ENCODE measurements around the gene RFPL2.

GRCh38 chr22:32204040-32204855 lies 625 bp downstream of the RFPL2 start:
- TF ChIP-seq, protein P1, sequence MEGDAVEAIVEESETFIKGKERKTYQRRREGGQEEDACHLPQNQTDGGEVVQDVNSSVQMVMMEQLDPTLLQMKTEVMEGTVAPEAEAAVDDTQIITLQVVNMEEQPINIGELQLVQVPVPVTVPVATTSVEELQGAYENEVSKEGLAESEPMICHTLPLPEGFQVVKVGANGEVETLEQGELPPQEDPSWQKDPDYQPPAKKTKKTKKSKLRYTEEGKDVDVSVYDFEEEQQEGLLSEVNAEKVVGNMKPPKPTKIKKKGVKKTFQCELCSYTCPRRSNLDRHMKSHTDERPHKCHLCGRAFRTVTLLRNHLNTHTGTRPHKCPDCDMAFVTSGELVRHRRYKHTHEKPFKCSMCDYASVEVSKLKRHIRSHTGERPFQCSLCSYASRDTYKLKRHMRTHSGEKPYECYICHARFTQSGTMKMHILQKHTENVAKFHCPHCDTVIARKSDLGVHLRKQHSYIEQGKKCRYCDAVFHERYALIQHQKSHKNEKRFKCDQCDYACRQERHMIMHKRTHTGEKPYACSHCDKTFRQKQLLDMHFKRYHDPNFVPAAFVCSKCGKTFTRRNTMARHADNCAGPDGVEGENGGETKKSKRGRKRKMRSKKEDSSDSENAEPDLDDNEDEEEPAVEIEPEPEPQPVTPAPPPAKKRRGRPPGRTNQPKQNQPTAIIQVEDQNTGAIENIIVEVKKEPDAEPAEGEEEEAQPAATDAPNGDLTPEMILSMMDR (IDR thresholded peaks at IDR 0.05; ENCODE audit: low read length) = no peak
- no peak for TF ChIP-seq EZH2phosphoT487 (IDR thresholded peaks at IDR 0.05; ENCODE audit: low read length)
